Activated naive CD8-positive, alpha-beta T cell treated with anti-CD3 and anti-CD28 coated beads for 36 hours (primary cell): Measurements from ENCODE around the gene NTN1. TPM values are rescaled to one million over a fixed set of nuclear protein-coding genes. Genes with fewer than 3 reads are reported as not detected.
A peak's percentile ranks its signal among the peaks of the same experiment; 100 is the strongest.

Source experiments
- DNase-seq: peaks from one replicate; pipeline ENCODE4 v3.0.0; 2021
- H3K27ac Mint-ChIP-seq: one replicate; pipeline ENCODE4 v1.8.0; 2022; ENCODE audit warnings: mild to moderate bottlenecking, moderate library complexity, mixed read lengths
- H3K27me3 Mint-ChIP-seq: one replicate; pipeline ENCODE4 v1.8.0; 2022; ENCODE audit warnings: mild to moderate bottlenecking, mixed read lengths
- H3K36me3 Mint-ChIP-seq: one replicate; pipeline ENCODE4 v1.8.0; 2021; ENCODE audit warnings: mild to moderate bottlenecking, mixed read lengths
- H3K4me1 Mint-ChIP-seq: one replicate; pipeline ENCODE4 v1.8.0; 2021; ENCODE audit warnings: mixed read lengths
- H3K4me3 Mint-ChIP-seq: one replicate; pipeline ENCODE4 v1.8.0; 2022; ENCODE audit warnings: mild to moderate bottlenecking, moderate library complexity, mixed read lengths
- H3K9me3 Mint-ChIP-seq: one replicate; pipeline ENCODE4 v1.8.0; 2022; ENCODE audit warnings: mixed read lengths
- total RNA-seq, 2 experiments: library from RNA; stranded (reverse); gene quantifications; one replicate each; pipeline ENCODE4 v1.2.3, GENCODE V29; 2021

NTN1 gene
- total RNA-seq, 2 experiments from 2014 or later = 0.43 to 0.54 TPM

DNA sequence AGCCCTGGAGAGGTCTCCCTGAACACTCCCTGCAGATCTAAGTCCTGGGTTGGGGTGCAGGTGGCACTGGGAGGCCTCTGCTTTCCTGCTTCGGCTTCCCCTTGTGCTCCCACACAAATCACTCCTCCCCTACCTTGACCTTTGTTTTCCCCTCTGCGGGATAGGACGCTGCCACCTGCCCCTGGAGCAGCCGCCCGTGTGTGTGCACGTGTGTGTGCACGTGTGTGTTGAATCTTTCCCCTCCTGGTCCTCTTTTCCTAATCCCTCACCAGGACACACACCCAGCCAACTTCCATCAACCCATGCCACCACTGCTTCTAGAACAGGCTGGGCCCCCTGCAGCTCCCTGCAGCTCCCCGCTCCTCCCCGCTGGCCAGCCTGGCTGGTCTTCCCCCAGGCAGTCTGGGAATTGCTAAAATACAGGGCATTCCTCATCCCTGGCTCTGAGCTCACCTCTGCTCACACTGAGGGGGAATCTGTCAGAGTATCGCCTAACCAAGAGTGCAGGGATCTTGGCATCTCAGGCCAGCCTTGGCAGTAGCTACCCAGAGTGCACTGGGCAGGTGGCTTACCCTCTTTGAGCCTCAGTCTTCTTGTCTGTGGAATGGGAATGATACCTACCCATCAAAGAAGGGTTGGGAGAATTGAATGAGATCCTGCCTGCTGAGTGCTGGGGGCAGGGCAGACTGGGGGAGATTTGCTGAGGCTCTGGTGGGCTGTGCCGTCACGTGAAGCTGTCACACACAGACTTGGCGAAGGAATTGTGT lies 198.5 kb downstream of the NTN1 start:
- Mint-ChIP-seq H3K36me3 (peaks cover 10% of the 10 kb centered on the region), H3K9me3 (peaks cover 19% of the 10 kb centered on the region), H3K27me3 (no peaks in the 10 kb centered on the region), H3K27ac (no peak overlapping the region), H3K4me1 (no peaks in the 10 kb centered on the region), H3K4me3 (no peak overlapping the region)
- DNase-seq = no peak

DNA sequence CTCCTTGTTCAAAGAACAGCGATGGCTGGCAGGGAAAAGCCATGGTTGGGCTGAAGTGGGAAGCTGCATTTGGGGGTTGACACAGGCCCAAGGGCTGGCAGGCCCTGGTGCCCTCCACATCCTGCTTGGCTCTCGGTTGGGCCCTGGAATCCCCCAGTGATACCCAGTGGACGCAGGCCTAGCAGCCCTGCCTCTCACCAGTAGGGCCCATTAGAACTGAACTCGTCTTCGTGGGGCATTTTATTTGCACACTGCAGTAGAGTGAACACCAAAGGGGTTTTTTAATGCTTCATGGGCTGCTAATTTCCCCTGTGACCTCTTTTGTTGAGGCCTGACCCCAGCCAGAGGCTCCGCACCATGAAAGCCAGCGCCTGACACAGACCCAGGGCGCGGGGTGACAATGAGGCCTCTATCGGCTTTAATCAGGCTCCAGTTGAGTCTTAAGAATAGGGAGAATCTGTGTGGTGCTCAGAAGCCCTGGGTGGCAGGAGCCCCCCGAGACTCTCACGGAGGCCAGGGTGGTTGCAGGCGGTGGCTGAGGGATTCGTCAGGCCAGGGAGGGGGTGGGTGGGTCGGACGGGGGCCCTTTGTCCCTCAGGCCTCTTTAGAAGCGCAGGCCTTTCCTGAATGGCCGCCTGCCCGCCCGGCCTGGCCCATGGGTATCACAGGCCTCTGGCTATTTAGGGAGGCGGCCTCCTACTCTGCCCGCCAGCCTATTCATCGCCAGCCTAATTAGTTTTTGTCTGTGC lies 199.3 kb downstream of the NTN1 start:
- Mint-ChIP-seq H3K27me3 (no peaks in the 10 kb centered on the region), H3K36me3 (peaks cover 8% of the 10 kb centered on the region), H3K9me3 (peaks cover 13% of the 10 kb centered on the region), H3K4me1 (no peaks in the 10 kb centered on the region), H3K4me3 (no peak overlapping the region), H3K27ac (no peak overlapping the region)
- DNase-seq = no peak

DNA sequence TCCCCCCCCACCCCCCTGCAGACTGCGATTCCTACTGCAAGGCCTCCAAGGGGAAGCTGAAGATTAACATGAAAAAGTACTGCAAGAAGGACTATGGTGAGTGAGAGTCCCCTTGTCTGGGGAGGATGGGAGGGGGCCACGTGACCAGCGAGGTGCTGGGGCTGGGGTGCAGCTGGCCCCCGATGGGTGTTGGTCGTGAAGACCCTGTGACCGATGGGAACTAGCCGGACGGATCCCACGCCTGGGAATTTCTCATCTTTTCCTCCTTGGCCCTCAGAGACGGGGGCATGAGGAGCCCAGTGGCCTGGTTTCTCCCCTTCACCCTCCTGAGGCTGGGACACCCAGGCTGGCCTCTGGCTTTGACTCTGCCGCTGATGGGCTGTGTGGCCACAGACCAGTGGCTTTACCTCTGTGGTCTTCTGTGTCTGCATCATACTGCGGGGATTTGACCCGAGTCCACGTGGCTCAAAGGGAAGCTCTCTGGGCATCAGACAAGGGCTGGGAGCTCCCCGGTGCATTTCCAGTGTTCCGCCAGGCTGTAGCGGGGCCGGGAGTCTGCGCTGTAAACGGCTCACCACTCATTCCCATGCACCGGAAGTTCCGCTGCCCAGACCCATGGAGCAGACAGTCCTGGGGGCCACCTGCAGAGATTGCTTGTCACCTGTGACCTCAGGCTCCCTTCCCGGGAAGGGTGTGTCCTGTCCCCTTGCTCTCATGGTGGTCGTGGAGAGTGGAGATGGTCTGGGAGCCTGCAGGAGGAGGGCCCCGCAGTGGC lies 200.0 kb downstream of the NTN1 start:
- H3K4me1 Mint-ChIP-seq = no peaks in the 10 kb centered on the region
- peaks cover 2% of the 10 kb centered on the region for H3K36me3 Mint-ChIP-seq
- DNase-seq = no peak
- H3K4me3 Mint-ChIP-seq = no peak overlapping the region
- no peaks in the 10 kb centered on the region for H3K27me3 Mint-ChIP-seq
- H3K9me3 Mint-ChIP-seq = peaks cover 6% of the 10 kb centered on the region
- H3K27ac Mint-ChIP-seq = no peak overlapping the region

DNA sequence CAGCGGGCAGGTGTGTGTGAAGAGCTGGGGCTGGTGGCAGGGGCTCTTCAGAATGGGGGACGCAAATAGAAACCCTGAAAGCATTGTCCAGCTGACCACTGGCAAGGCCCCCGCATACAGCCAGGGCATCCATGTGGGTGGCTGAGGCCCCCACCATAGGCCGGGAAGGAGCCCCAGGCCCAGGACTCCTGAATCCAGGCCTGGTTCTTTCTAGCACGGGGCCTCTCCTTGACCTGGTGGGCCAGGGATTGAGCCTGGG lies 200.5 kb downstream of the NTN1 start:
- no peak overlapping the region for H3K4me3 Mint-ChIP-seq
- DNase-seq = no peak
- H3K9me3 Mint-ChIP-seq = peaks cover 2% of the 10 kb centered on the region
- no peaks in the 10 kb centered on the region for H3K27me3 Mint-ChIP-seq
- H3K4me1 Mint-ChIP-seq = no peaks in the 10 kb centered on the region
- H3K36me3 Mint-ChIP-seq = peaks cover 2% of the 10 kb centered on the region
- no peak overlapping the region for H3K27ac Mint-ChIP-seq

DNA sequence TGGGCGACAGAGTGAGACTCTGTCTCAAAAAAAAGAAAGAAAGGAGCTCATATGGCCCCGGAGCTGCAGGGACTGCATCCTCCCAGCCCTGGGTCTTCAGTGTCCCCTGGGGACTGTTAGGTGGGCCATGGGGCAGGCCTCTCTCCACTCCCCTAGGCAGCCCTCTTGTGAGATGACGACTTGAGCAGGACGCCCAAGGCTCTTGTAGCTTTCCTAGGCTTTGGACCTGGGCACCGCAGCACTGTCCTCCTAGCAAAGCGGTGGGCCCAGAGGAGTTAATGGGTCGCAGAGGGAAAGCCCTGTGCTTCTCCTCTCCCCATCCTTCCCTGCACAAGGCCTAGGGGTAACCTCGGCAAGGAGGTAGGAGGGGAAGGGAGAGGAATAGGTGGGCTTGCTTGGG lies 202.2 kb downstream of the NTN1 start:
- Mint-ChIP-seq H3K36me3 (no peaks in the 10 kb centered on the region), H3K27ac (no peak overlapping the region), H3K9me3 (no peaks in the 10 kb centered on the region), H3K4me3 (no peak overlapping the region), H3K4me1 (no peaks in the 10 kb centered on the region), H3K27me3 (no peaks in the 10 kb centered on the region)
- DNase-seq = no peak

DNA sequence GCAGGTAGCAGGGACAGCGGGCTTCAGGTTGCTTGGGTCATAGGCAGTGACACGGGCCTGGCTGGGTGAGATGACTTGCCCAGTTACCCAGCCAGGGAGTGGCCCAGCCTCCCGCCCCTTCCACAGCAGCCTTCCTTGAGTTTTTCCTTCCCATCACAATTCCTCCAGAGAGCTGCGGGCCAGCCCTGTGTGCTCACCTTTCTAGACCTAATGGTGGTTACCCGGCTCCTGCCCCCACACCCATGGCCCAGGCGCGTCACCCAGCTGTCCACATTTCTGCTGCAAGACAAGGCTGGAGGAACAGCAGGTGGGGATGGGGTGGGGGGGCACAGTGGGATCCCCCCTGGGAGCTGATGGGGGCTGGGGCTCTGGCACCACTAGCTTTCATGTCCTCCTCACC lies 203.2 kb downstream of the NTN1 start:
- no peak for DNase-seq
- Mint-ChIP-seq H3K4me3 (no peak overlapping the region), H3K27me3 (no peaks in the 10 kb centered on the region), H3K36me3 (no peaks in the 10 kb centered on the region), H3K4me1 (no peaks in the 10 kb centered on the region), H3K9me3 (no peaks in the 10 kb centered on the region), H3K27ac (no peak overlapping the region)

DNA sequence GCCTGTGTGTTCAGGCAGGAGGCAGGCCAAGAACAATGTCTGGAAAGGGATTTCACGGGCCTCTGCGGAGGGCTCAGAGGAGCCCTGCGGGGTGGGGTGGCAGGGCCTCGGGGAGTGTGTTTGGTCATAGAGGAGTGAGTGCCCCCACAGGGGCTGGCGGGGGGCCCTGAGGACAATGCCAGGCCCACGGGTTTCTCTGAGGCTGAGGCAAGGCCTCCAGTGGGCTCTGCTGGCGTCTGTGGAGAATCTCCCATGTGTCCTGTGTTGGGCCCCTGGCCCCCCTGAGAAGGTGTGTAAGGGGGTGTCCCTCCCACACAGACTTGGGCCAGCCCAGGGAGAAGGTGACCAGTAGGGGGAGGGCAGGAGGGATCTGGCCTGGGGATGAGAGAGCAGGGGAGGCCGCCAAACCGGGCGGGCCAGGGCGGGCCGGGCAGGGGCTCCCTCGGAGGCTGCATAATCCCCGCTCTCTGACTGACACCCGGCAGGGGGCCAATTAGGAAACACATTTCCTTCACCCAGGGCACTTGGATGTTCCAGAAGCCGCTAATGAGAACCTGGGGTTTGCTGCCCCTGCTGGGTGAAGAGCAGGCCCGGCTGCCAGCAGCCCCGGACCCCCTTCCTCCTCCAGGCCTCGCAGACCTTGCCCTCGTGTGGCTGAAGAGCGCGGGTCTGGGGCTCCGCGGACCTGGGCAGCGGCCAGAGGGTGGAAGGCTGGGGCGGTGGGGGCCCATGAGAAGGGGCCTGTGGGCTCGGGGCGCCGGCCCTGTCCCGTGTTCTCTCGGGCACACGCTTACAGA lies 204.2 kb downstream of the NTN1 start:
- no peak overlapping the region for H3K4me3 Mint-ChIP-seq
- H3K4me1 Mint-ChIP-seq = no peaks in the 10 kb centered on the region
- no peaks in the 10 kb centered on the region for H3K36me3 Mint-ChIP-seq
- H3K9me3 Mint-ChIP-seq = no peaks in the 10 kb centered on the region
- no peaks in the 10 kb centered on the region for H3K27me3 Mint-ChIP-seq
- no peak for DNase-seq
- H3K27ac Mint-ChIP-seq = no peak overlapping the region

DNA sequence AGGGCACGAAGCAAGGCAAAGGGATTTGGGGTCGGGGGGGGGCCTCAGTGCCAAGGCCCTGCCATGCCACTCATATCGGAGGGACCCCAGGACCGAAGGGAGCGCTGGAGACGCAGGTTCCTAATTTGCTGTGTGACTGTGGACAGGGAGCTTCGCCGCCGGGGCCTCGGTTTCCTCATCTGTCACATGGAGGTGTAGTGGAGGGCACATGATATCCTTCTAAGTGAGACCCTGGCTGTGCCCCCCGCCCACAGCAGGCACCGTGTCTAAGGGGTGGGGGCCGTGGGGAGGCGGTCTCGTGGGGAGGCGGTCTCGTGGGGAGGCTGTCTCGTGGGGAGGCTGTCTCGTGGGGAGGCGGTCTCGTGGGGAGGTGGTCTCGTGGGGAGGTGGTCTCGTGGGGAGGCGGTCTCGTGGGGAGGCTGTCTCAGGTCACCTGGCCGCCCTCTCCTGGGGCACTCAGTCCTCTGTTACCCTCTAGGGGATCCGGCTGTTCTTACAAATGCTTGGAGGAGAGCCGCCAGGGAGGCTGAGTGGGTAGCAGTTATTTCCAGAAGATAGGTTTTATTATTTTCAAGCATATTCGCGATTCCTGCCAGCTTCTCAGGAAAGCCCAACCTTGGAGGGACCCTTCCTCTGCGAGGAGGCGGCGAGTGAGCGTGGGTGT lies 205.0 kb downstream of the NTN1 start:
- Mint-ChIP-seq H3K4me3 (no peak overlapping the region), H3K9me3 (no peaks in the 10 kb centered on the region), H3K27ac (no peak overlapping the region), H3K4me1 (no peaks in the 10 kb centered on the region), H3K36me3 (no peaks in the 10 kb centered on the region), H3K27me3 (no peaks in the 10 kb centered on the region)
- DNase-seq = no peak

DNA sequence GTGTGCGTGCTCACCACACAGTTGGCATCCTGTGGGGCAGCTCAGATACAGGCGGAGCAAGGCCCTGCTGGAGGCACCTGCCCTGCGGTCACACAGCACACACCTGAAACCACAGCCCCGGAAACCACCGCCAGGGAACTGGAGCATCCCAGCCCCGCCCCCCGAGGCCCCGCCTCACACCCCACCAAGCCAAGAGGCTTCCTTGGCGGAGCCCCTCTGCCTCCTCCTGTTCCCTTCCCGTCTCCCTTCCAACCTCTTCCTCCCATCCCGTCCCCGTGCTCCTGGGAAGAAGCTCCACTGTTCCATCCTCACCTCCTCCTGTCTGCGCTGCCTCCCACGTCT lies 205.5 kb downstream of the NTN1 start:
- Mint-ChIP-seq H3K27me3 (no peaks in the 10 kb centered on the region), H3K4me3 (no peak overlapping the region), H3K9me3 (no peaks in the 10 kb centered on the region), H3K4me1 (no peaks in the 10 kb centered on the region), H3K36me3 (no peaks in the 10 kb centered on the region), H3K27ac (no peak overlapping the region)
- peak; percentile 57 for DNase-seq

DNA sequence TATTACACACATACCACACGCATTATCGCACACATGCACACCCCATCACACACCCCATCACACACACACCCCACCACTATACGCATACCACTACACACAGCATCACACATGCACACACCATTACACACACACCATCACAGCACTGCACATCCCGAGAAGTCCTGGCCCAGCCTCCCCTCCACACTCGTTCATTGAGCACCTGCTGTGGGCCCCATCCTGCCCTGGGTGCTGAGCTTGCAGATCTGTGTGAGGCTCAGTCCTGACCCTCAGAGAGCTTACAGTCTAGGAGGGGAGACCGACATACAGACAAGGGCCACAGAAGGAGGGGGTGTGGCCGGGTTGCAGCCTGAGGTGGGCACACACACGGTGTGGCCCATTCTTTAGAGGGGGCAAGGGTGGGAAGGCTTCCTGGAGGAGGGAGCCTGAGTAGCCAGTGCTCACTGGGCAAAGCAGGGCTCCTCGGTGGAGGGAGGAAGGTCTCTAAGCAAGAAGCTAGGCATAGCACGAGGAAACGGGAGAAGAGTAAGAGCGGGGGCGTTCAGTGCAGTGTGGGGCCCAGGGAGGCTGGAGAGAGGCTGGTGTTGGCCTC lies 206.6 kb downstream of the NTN1 start:
- H3K9me3 Mint-ChIP-seq = no peaks in the 10 kb centered on the region
- H3K27ac Mint-ChIP-seq = no peak overlapping the region
- no peak for DNase-seq
- no peaks in the 10 kb centered on the region for H3K36me3 Mint-ChIP-seq
- no peaks in the 10 kb centered on the region for H3K4me1 Mint-ChIP-seq
- no peaks in the 10 kb centered on the region for H3K27me3 Mint-ChIP-seq
- no peak overlapping the region for H3K4me3 Mint-ChIP-seq

DNA sequence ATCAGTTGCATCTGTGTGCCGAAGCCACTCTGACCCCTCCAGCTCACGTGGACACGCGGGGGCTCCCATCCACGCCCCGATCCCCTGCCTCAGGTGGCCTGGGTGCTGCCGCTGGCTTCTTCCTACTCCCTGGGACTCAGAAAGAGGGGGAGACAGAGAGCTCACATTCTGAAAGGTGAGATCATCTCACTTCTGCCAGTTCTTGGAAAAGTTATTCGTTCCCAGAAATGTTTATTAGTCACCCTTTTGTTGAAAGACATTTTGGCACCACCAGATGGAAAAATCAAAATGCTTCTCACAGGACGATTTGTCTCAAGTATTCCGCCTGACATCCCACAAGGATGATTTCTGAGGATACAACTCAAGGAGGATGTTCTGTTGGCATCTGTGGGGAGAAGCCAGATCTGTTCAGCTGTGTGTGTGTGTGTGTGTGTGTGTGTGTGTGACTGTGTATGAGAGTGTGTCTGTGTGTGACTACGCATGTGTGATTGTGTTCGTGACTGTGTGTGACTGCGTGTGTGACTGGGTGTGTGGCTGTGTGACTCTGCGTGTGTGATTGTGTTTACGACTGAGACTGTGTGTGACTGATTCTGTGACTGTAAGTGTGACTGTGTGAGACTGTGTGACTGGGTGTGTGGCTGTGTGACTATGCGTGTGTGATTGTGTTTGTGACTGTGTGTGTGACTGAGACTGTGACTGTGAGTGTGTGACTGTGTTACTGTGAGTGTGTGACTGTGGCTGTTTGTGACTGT lies 207.3 kb downstream of the NTN1 start:
- Mint-ChIP-seq H3K4me1 (no peaks in the 10 kb centered on the region), H3K4me3 (no peak overlapping the region), H3K36me3 (no peaks in the 10 kb centered on the region), H3K9me3 (no peaks in the 10 kb centered on the region), H3K27ac (no peak overlapping the region), H3K27me3 (no peaks in the 10 kb centered on the region)
- no peak for DNase-seq

DNA sequence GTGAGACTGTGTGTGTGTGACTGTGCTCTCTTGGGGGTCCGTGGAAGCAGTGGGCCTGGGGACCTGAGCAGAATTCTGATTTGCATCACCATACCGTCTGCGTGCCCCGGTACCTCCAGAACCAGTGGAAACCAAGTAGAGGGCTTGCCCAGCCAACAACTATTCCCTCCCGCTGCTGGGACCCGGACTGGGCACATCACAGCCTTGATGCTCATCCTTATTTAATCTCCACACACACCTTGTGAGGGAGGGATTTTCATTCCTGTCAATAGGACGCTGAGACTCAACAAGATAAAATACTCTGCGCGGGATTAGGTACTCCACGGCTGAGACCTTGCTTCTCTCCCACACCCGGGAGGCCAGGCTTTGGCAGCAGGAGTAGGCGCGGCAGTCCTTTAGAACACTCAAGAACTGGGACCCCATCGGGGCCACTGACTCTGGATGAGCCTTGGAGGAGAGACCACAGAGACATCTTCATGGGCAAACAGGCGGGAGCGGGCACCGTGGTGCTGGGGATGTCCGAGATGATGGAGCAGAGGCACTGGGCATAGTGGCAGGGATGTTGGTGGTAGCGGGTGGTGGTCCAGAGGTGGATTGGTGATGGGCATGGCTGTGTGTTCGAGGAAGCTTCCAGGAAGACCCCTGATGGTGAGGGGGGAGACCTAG lies 208.0 kb downstream of the NTN1 start:
- no peaks in the 10 kb centered on the region for H3K4me1 Mint-ChIP-seq
- H3K36me3 Mint-ChIP-seq = no peaks in the 10 kb centered on the region
- H3K27ac Mint-ChIP-seq = no peak overlapping the region
- no peak overlapping the region for H3K4me3 Mint-ChIP-seq
- H3K9me3 Mint-ChIP-seq = no peaks in the 10 kb centered on the region
- no peaks in the 10 kb centered on the region for H3K27me3 Mint-ChIP-seq
- no peak for DNase-seq

DNA sequence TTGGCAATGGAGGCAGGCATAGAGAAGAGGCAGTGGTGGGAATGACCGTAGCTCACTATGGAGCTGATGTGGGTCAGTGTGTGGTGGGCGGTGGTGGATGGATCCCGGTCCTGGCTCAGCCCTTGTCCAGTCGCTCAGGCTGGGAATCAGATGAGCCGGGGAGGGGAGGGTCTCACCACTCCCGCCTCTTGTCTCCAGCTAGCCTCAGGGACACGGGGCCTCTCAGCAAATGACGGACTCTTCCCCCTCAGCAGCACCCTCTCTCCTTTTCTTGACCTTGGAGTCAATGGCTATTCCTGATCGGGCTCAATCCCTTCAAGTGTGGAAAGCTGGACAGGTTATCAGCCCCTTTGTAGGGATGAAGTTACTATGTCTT lies 208.5 kb downstream of the NTN1 start:
- Mint-ChIP-seq H3K27me3 (no peaks in the 10 kb centered on the region), H3K4me1 (no peaks in the 10 kb centered on the region), H3K9me3 (no peaks in the 10 kb centered on the region), H3K4me3 (no peak overlapping the region), H3K27ac (no peak overlapping the region), H3K36me3 (no peaks in the 10 kb centered on the region)
- no peak for DNase-seq
